ENCODE data around the gene ALK.

The ALK gene

GRCh38 chr2:29420999-29421782 lies 500.2 kb downstream of the ALK start:
- H3K27me3 ChIP-seq (ENCODE audit: insufficient read depth, low read length, poor library complexity), result peaks cover 18% of the 10 kb centered on the region
- no peaks in the 10 kb centered on the region for H3K4me1 ChIP-seq (ENCODE audit: insufficient read depth, low read length)
- H4K20me1 ChIP-seq (ENCODE audit: insufficient read depth, low read length), result no peaks in the 10 kb centered on the region
- no peaks in the 10 kb centered on the region for H3K36me3 ChIP-seq (ENCODE audit: insufficient read depth, low read length)
- H2AFZ ChIP-seq (ENCODE audit: low read depth, low read length), result no peak overlapping the region
- H3K4me2 ChIP-seq (ENCODE audit: insufficient read depth, low read length), result no peak overlapping the region
- H3K9ac ChIP-seq (ENCODE audit: low read depth, low read length), result no peak overlapping the region
- TF ChIP-seq, protein P1, sequence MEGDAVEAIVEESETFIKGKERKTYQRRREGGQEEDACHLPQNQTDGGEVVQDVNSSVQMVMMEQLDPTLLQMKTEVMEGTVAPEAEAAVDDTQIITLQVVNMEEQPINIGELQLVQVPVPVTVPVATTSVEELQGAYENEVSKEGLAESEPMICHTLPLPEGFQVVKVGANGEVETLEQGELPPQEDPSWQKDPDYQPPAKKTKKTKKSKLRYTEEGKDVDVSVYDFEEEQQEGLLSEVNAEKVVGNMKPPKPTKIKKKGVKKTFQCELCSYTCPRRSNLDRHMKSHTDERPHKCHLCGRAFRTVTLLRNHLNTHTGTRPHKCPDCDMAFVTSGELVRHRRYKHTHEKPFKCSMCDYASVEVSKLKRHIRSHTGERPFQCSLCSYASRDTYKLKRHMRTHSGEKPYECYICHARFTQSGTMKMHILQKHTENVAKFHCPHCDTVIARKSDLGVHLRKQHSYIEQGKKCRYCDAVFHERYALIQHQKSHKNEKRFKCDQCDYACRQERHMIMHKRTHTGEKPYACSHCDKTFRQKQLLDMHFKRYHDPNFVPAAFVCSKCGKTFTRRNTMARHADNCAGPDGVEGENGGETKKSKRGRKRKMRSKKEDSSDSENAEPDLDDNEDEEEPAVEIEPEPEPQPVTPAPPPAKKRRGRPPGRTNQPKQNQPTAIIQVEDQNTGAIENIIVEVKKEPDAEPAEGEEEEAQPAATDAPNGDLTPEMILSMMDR (IDR thresholded peaks at IDR 0.05; ENCODE audit: borderline replicate concordance, extremely low read depth, low read length, poor library complexity, severe bottlenecking), result no peak
- no peak for TF ChIP-seq EZH2 (IDR thresholded peaks at IDR 0.05; ENCODE audit: borderline replicate concordance, low read depth, low read length, severe bottlenecking)
- DNase-seq, result no peak
- H3K9me3 ChIP-seq (ENCODE audit: insufficient read depth, low read length, severe bottlenecking), result no peaks in the 10 kb centered on the region
- no peak overlapping the region for H3K27ac ChIP-seq (ENCODE audit: low read length)
- H3K4me3 ChIP-seq (ENCODE audit: low read depth in 1 of 2, low read length in 2 of 2), result no peak overlapping the region
- ATAC-seq (ENCODE audit: insufficient read depth, low read depth), result no peak
- H3K79me2 ChIP-seq (ENCODE audit: insufficient read depth, low read length), result no peaks in the 10 kb centered on the region

DNA sequence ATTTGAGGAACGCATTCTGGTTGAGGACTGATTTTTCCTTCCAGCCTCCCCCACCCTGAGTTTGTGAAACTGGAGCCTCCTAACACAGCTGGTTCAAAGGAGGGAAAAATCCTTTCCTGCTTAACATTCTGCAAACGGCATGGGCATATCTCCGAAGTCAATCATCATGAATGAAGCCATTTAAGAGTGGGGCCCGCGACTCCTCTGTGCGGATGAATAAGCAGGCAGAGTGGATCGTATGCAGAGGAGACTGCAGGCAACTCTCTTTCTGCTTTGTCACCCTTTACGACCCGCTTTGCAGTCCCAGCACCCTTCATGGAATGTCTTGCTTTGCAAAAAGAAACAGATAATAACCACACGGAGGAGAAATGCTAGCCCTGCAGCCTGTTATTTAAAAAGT lies 500.9 kb downstream of the ALK start:
- H3K4me1 ChIP-seq (ENCODE audit: insufficient read depth, low read length), result no peaks in the 10 kb centered on the region
- TF ChIP-seq EZH2 (IDR thresholded peaks at IDR 0.05; ENCODE audit: borderline replicate concordance, low read depth, low read length, severe bottlenecking), result no peak
- TF ChIP-seq, protein P1 (IDR thresholded peaks at IDR 0.05; ENCODE audit: borderline replicate concordance, extremely low read depth, low read length, poor library complexity, severe bottlenecking), result no peak
- H3K4me2 ChIP-seq (ENCODE audit: insufficient read depth, low read length), result no peak overlapping the region
- ATAC-seq (ENCODE audit: insufficient read depth, low read depth) (no peak), DNase-seq (no peak)
- no peaks in the 10 kb centered on the region for H3K79me2 ChIP-seq (ENCODE audit: insufficient read depth, low read length)
- H3K27ac ChIP-seq (ENCODE audit: low read length), result no peak overlapping the region
- H4K20me1 ChIP-seq (ENCODE audit: insufficient read depth, low read length), result no peaks in the 10 kb centered on the region
- no peak overlapping the region for H3K9ac ChIP-seq (ENCODE audit: low read depth, low read length)
- no peak overlapping the region for H2AFZ ChIP-seq (ENCODE audit: low read depth, low read length)
- H3K36me3 ChIP-seq (ENCODE audit: insufficient read depth, low read length), result no peaks in the 10 kb centered on the region
- H3K27me3 ChIP-seq (ENCODE audit: insufficient read depth, low read length, poor library complexity), result peaks cover 18% of the 10 kb centered on the region
- H3K9me3 ChIP-seq (ENCODE audit: insufficient read depth, low read length, severe bottlenecking), result no peaks in the 10 kb centered on the region
- H3K4me3 ChIP-seq (ENCODE audit: low read depth in 1 of 2, low read length in 2 of 2), result no peak overlapping the region

DNA sequence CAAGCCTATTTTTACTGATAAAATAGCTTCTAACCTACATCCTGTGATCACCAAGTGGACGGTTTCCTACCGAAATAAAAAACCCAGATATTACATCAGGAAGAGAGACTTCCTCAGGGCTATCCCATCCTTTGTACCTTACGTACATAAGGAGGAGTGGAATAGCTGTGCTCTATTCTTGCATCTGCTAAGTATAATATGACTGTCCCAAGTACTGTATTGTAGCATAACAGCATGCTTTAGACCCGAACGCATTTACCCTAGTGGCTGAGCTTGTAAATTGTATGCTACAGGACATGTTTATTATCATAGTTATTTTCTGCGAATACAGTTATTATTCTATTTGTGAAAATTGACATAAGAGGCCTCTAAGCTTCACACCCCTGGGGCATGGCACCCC lies 503.8 kb downstream of the ALK start:
- ATAC-seq (ENCODE audit: insufficient read depth, low read depth), result no peak

More for the DNA sequence above, 503.8 kb downstream of the ALK start:
- no peaks in the 10 kb centered on the region for H3K4me1 ChIP-seq (ENCODE audit: insufficient read depth, low read length)
- H3K27me3 ChIP-seq (ENCODE audit: insufficient read depth, low read length, poor library complexity), result peaks cover 8% of the 10 kb centered on the region
- no peak overlapping the region for H2AFZ ChIP-seq (ENCODE audit: low read depth, low read length)
- no peak for DNase-seq
- H3K27ac ChIP-seq (ENCODE audit: low read length), result no peak overlapping the region
- H3K4me3 ChIP-seq (ENCODE audit: low read depth in 1 of 2, low read length in 2 of 2), result no peak overlapping the region
- no peaks in the 10 kb centered on the region for H4K20me1 ChIP-seq (ENCODE audit: insufficient read depth, low read length)
- H3K36me3 ChIP-seq (ENCODE audit: insufficient read depth, low read length), result no peaks in the 10 kb centered on the region
- H3K9me3 ChIP-seq (ENCODE audit: insufficient read depth, low read length, severe bottlenecking), result no peaks in the 10 kb centered on the region
- no peak overlapping the region for H3K4me2 ChIP-seq (ENCODE audit: insufficient read depth, low read length)
- no peak for TF ChIP-seq EZH2 (IDR thresholded peaks at IDR 0.05; ENCODE audit: borderline replicate concordance, low read depth, low read length, severe bottlenecking)
- TF ChIP-seq, protein P1 (IDR thresholded peaks at IDR 0.05; ENCODE audit: borderline replicate concordance, extremely low read depth, low read length, poor library complexity, severe bottlenecking), result no peak
- no peak overlapping the region for H3K9ac ChIP-seq (ENCODE audit: low read depth, low read length)
- no peaks in the 10 kb centered on the region for H3K79me2 ChIP-seq (ENCODE audit: insufficient read depth, low read length)

Data from DND-41 (cell line).